ENCODE data around the gene TEX13B. TPM values are rescaled to one million over a fixed set of nuclear protein-coding genes. Genes with fewer than 3 reads are reported as not detected.

Gene TEX13B
- polyA plus RNA-seq, 2 of the 4 experiments (the other 2 are of a cell fraction): not detected

DNA sequence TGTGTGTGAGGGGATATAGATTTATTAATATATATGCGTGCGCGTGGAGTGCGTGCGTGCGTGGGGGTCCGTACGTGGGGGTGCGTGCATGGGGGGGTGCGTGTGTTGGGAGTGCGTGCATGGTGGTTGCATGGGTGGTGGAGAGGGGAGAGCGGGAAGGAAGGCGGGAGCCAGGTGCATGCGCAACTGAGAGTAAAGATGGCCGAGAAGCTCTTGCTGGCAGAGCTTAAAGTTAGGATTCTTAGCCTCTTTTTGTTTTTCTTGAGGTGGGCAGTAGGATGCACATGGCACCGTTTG lies 45.8 kb downstream of the TEX13B start:
- peak overlapping the region; percentile 83 for H3K4me2 ChIP-seq
- CTCF ChIA-PET: no interaction called here
- no peak for FAIRE-seq

GRCh38 chrX:107935664-107936433 lies 46.3 kb downstream of the TEX13B start:
- ChIA-PET CTCF (interaction anchor here (1.4 kb wide), 1 partner anchor 42 kb away, joined by 3 read pairs; no protein-coding TSS in a partner anchor), POLR2A (interaction anchor here (0.5 kb wide), 1 partner anchor 110 kb away, joined by 3 read pairs; the partner anchor contains the start of gene MID2)
- H3K9me3 ChIP-seq: no peaks in the 10 kb centered on the region
- H3K4me2 ChIP-seq: peak overlapping the region; percentile 83
- peaks cover 5% of the 10 kb centered on the region; the same call in 2 of the 3 replicates for H3K4me1 ChIP-seq
- peak overlapping the region; percentile 9 to 73; a peak in 5 of 6 replicates for H3K27ac ChIP-seq
- FAIRE-seq: no peak
- H3K4me3 ChIP-seq: peak overlapping the region; percentile 46
- whole genome bisulfite sequencing (ENCODE audit: missing lambda C conversion rate): 43% methylated on average over 25 of the region's 48 CpGs
- DNase-seq (ENCODE audit: low read depth in 1 of 2, low spot score in 1 of 2): peak in 1 of 2 experiments; percentile 4
- no peak for TF ChIP-seq MAX (IDR thresholded peaks at IDR 0.05)
- no peak for TF ChIP-seq RAD21 (conservative IDR thresholded peaks at IDR 0.05 in 1 of 2, IDR thresholded peaks at IDR 0.05 in 1 of 2)
- no peak for TF ChIP-seq ESRRA (IDR thresholded peaks at IDR 0.05; ENCODE audit: borderline replicate concordance, low read length)
- no peak for TF ChIP-seq HOXB13 (CRISPR knock-in tag; IDR thresholded peaks at IDR 0.05; ENCODE audit: low read depth)
- no peak for TF ChIP-seq HOXA7 (CRISPR knock-in tag; IDR thresholded peaks at IDR 0.05)
- TF ChIP-seq MAZ (IDR thresholded peaks at IDR 0.05; ENCODE audit: borderline replicate concordance, low read depth, low read length): no peak
- TF ChIP-seq NR3C1 (IDR thresholded peaks at IDR 0.05): no peak
- TF ChIP-seq TFCP2L1 (CRISPR knock-in tag; IDR thresholded peaks at IDR 0.05): no peak
- TF ChIP-seq RCOR1 (IDR thresholded peaks at IDR 0.05; ENCODE audit: low read depth, low read length): no peak
- TF ChIP-seq JUN (IDR thresholded peaks at IDR 0.05): no peak
- no peak for TF ChIP-seq CTCF (IDR thresholded peaks at IDR 0.05)
- TF ChIP-seq CHD4 (IDR thresholded peaks at IDR 0.05; ENCODE audit: borderline replicate concordance): no peak
- TF ChIP-seq POLR2A (IDR thresholded peaks at IDR 0.05; ENCODE audit: low read length): no peak
- TF ChIP-seq NPAS2 (CRISPR knock-in tag; IDR thresholded peaks at IDR 0.05; ENCODE audit: borderline replicate concordance): no peak
- TF ChIP-seq TP53 (CRISPR knock-in tag; IDR thresholded peaks at IDR 0.05): no peak
- no peak for TF ChIP-seq HEYL (CRISPR knock-in tag; IDR thresholded peaks at IDR 0.05)
- no peak for TF ChIP-seq ZFP36 (IDR thresholded peaks at IDR 0.05; ENCODE audit: borderline replicate concordance, partially characterized antibody)
- TF ChIP-seq EHF (CRISPR knock-in tag; IDR thresholded peaks at IDR 0.05): no peak
- ATAC-seq: peak; percentile 75 to 80

More for the DNA sequence above, 45.8 kb downstream of the TEX13B start:
- no peak overlapping the region; the same call in 2 of the 3 replicates for H3K4me3 ChIP-seq
- DNase-seq (ENCODE audit: low read depth in 1 of 2, low spot score in 1 of 2) (no peak), ATAC-seq (no peak)
- TF ChIP-seq POLR2AphosphoS2 (conservative IDR thresholded peaks at IDR 0.05; ENCODE audit: low read length) (no peak), NR3C1 (IDR thresholded peaks at IDR 0.05) (no peak), RFX5 (IDR thresholded peaks at IDR 0.05) (no peak), KDM1A (IDR thresholded peaks at IDR 0.05; ENCODE audit: low read depth) (no peak), FOXS1 (CRISPR knock-in tag; IDR thresholded peaks at IDR 0.05) (no peak)
- 94% methylated on average over 12 of the region's 16 CpGs for WGBS (ENCODE audit: missing lambda C conversion rate)
- POLR2A ChIA-PET: interaction anchor here (0.5 kb wide), 1 partner anchor 111 kb away, joined by 3 read pairs; the partner anchor contains the start of gene MID2
- no peaks in the 10 kb centered on the region for H3K9me3 ChIP-seq
- peaks cover 5% of the 10 kb centered on the region; the same call in 2 of the 3 replicates for H3K4me1 ChIP-seq
- no peak overlapping the region for H3K27ac ChIP-seq

DNA sequence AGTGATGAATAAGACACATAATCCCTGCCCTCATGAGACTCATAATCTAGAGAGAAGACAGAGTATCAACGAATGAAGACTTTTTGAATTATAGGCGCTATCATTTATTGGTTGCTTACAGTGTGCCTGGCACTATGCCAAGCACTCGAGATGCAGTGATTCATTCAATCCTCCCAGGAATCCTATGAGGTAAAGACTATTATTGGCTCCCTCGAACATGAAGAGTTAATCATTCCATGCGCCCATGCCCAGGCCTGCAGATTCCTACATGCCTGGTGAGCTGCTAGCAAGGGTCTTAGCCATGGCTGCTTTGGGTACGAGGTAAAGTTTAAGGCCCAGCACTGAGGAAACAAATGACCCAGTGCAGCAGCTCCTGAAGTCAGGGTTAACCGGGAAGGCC lies 47.0 kb downstream of the TEX13B start:
- Histone ChIP-seq H3K4me3 (peak overlapping the region; percentile 46), H3K27ac (peak overlapping the region; percentile 9 to 73; a peak in 5 of 6 replicates)
- POLR2A ChIA-PET: no interaction called here

More for the DNA sequence above, 47.0 kb downstream of the TEX13B start:
- DNase-seq (ENCODE audit: low read depth in 1 of 2, low spot score in 1 of 2) (peak in 1 of 2 experiments; percentile 40), ATAC-seq (peak; percentile 58 to 61; a peak in 5 of 6 replicates), FAIRE-seq (no peak)
- CTCF ChIA-PET: interaction anchor here (1.4 kb wide), 1 partner anchor 42 kb away, joined by 3 read pairs; no protein-coding TSS in a partner anchor
- peaks cover 5% of the 10 kb centered on the region; the same call in 2 of the 3 replicates for H3K4me1 ChIP-seq
- no peak for TF ChIP-seq POLR2AphosphoS2 (conservative IDR thresholded peaks at IDR 0.05; ENCODE audit: low read length)
- no peak for TF ChIP-seq EHMT2 (IDR thresholded peaks at IDR 0.05; ENCODE audit: low read depth)
- no peak for TF ChIP-seq JUNB (IDR thresholded peaks at IDR 0.05)
- TF ChIP-seq GATA3 (IDR thresholded peaks at IDR 0.05; ENCODE audit: borderline replicate concordance): no peak
- no peak for TF ChIP-seq HOXA7 (CRISPR knock-in tag; IDR thresholded peaks at IDR 0.05)
- TF ChIP-seq ZSCAN20 (CRISPR knock-in tag; IDR thresholded peaks at IDR 0.05): no peak
- TF ChIP-seq, protein P1, sequence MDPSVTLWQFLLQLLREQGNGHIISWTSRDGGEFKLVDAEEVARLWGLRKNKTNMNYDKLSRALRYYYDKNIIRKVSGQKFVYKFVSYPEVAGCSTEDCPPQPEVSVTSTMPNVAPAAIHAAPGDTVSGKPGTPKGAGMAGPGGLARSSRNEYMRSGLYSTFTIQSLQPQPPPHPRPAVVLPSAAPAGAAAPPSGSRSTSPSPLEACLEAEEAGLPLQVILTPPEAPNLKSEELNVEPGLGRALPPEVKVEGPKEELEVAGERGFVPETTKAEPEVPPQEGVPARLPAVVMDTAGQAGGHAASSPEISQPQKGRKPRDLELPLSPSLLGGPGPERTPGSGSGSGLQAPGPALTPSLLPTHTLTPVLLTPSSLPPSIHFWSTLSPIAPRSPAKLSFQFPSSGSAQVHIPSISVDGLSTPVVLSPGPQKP (IDR thresholded peaks at IDR 0.05; ENCODE audit: low read depth, low read length): no peak
- no peak for TF ChIP-seq CHD2 (IDR thresholded peaks at IDR 0.05; ENCODE audit: low read length, partially characterized antibody)
- no peak for TF ChIP-seq KDM5A (IDR thresholded peaks at IDR 0.05)
- 35% methylated on average over 6 of the region's 7 CpGs for WGBS (ENCODE audit: missing lambda C conversion rate)
- H3K9me3 ChIP-seq: no peaks in the 10 kb centered on the region
- H3K4me2 ChIP-seq: peak overlapping the region; percentile 83
